Activated CD8-positive, alpha-beta memory T cell treated with anti-CD3 and anti-CD28 coated beads for 1 hour (primary cell): ENCODE measurements around the gene FAT1.
A peak's percentile ranks its signal among the peaks of the same experiment; 100 is the strongest.

Experiments
- DNase-seq, 2 donors: peaks; one replicate each; pipeline ENCODE4 v3.0.0-alpha.2; 2020; ENCODE audit warnings: low read depth in 1 of 2; ENCODE audit errors: extremely low read depth in 1 of 2

The FAT1 gene

GRCh38 chr4:186622788-186623464, 100.7 kb downstream of the FAT1 start:
- DNase-seq = no peak

GRCh38 chr4:186621959-186622553, 101.6 kb downstream of the FAT1 start:
- no peak for DNase-seq

GRCh38 chr4:186619088-186619487, 104.6 kb downstream of the FAT1 start:
- no peak for DNase-seq

- DNase-seq = no peak
Observed at GRCh38 chr4:186617921-186618320, 105.7 kb downstream of the FAT1 start.

GRCh38 chr4:186607490-186607889, 116.2 kb downstream of the FAT1 start:
- DNase-seq = no peak

- DNase-seq = no peak
Observed at GRCh38 chr4:186606591-186606992, 117.1 kb downstream of the FAT1 start.

- no peak for DNase-seq
Observed at GRCh38 chr4:186605261-186605865, 118.3 kb downstream of the FAT1 start.

GRCh38 chr4:186604124-186604807, 119.4 kb downstream of the FAT1 start:
- no peak for DNase-seq

- DNase-seq = no peak
Observed at GRCh38 chr4:186602978-186603377, 120.7 kb downstream of the FAT1 start.

GRCh38 chr4:186599483-186599882, 124.2 kb downstream of the FAT1 start:
- no peak for DNase-seq

- no peak for DNase-seq
Observed at GRCh38 chr4:186598686-186599085, 125.0 kb downstream of the FAT1 start.

GRCh38 chr4:186596850-186597390, 126.7 kb downstream of the FAT1 start:
- no peak for DNase-seq

GRCh38 chr4:186596346-186596745, 127.3 kb downstream of the FAT1 start:
- DNase-seq = no peak

- no peak for DNase-seq
Observed at GRCh38 chr4:186593587-186593973, 130.1 kb downstream of the FAT1 start.

- no peak for DNase-seq
Observed at GRCh38 chr4:186592966-186593586, 130.6 kb downstream of the FAT1 start.

GRCh38 chr4:186592445-186592844, 131.2 kb downstream of the FAT1 start:
- DNase-seq = no peak

- no peak for DNase-seq
Observed at GRCh38 chr4:186591651-186592050, 132.0 kb downstream of the FAT1 start.

GRCh38 chr4:186588503-186588902, 135.2 kb downstream of the FAT1 start:
- no peak for DNase-seq

GRCh38 chr4:186587416-186588018, 136.1 kb downstream of the FAT1 start:
- DNase-seq = peak in 1 of 2 donors; percentile 44

GRCh38 chr4:186586205-186586604, 137.5 kb downstream of the FAT1 start:
- no peak for DNase-seq

GRCh38 chr4:186584912-186585311, 138.7 kb downstream of the FAT1 start:
- DNase-seq = no peak
